Skeletal muscle tissue (tissue), 5 donors: ENCODE measurements around the gene ZNF763. TPM values are rescaled to one million over a fixed set of nuclear protein-coding genes. Genes with fewer than 3 reads are reported as not detected.
"Not testable (repeated sequence)": the region's sequence is repeated elsewhere in the genome, so short reads cannot be mapped to it uniquely, and the experiment has no call there.

Experiments
- H3K27ac ChIP-seq: one replicate; pipeline ENCODE4 v1.7.0; 2013; ENCODE audit warnings: mild to moderate bottlenecking, low read depth, low read length, inconsistent platforms
- H3K27me3 ChIP-seq, 3 donors: one replicate each; pipeline ENCODE4 v1.7.0; 2013; ENCODE audit warnings: low read length in 3 of 3; ENCODE audit not compliant: control insufficient read depth in 3 of 3, insufficient read depth in 3 of 3
- H3K36me3 ChIP-seq, 3 donors: one replicate each; pipeline ENCODE4 v1.7.0; 2013; ENCODE audit warnings: low read length in 3 of 3; ENCODE audit not compliant: control insufficient read depth in 3 of 3, insufficient read depth in 3 of 3
- H3K4me1 ChIP-seq, 3 donors: one replicate each; pipeline ENCODE4 v1.7.0; 2013; ENCODE audit warnings: low read length in 3 of 3, mild to moderate bottlenecking in 3 of 3; ENCODE audit not compliant: control insufficient read depth in 3 of 3, insufficient read depth in 3 of 3
- H3K4me3 ChIP-seq, 3 donors: one replicate each; pipeline ENCODE4 v1.7.0; 2013; ENCODE audit warnings: low read length in 3 of 3
- H3K9ac ChIP-seq, 3 donors: one replicate each; pipeline ENCODE4 v1.7.0; 2013; ENCODE audit warnings: low read length in 3 of 3, mild to moderate bottlenecking in 3 of 3, moderate library complexity in 2 of 3, low read depth in 1 of 3
- H3K9me3 ChIP-seq, 3 donors: one replicate each; pipeline ENCODE4 v1.7.0; 2013; ENCODE audit warnings: low read length in 3 of 3; ENCODE audit not compliant: control insufficient read depth in 3 of 3
- small RNA-seq: library from RNA; depleted of rRNA; stranded (forward); fragments of <200 nt; gene quantifications from one replicate; pipeline ENCODE3, GENCODE V24; 2014
- total RNA-seq: library from RNA; depleted of rRNA; stranded (reverse); fragments of >200 nt; gene quantifications from one replicate; pipeline ENCODE4 v1.2.3, GENCODE V29; 2014
- donor health status: Osteomylitis.

The ZNF763 gene
- total RNA-seq, 1 donor from 2014 or later = 2.1 TPM

- Histone ChIP-seq H3K27ac (peak overlapping the region; percentile 93), H3K9me3 (peaks cover 0 to 3% (median under 1%) of the 10 kb centered on the region in 3 donors), H3K4me3 (peak overlapping the region; percentile 90 to 92 (median 91)), H3K9ac (peak overlapping the region; percentile 87 to 95 (median 95)), H3K27me3 (no peaks in the 10 kb centered on the region), H3K36me3 (peaks cover 0 to 2% (median 0%) of the 10 kb centered on the region in 3 donors), H3K4me1 (peaks cover 2 to 11% (median 7%) of the 10 kb centered on the region in 3 donors)
Measured at GRCh38 chr19:11987405-11988281, 22.8 kb downstream of the ZNF763 start.

DNA sequence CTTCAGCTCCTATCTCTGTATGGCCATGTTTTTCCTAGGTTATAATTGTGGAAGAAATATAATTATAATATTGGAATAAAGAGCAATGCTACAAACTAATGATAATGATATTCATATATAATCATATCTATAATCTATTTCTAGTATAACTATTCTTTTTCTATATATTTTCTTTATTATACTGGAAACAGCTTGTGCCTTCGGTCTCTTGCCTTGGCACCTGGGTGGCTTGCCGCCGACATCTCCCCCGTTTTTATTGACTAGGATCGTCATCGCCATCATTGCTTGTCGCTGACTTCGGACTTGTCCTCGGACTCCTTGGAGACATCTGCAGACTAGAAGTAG lies 24.2 kb downstream of the ZNF763 start:
- Histone ChIP-seq H3K9me3 (no peaks in the 10 kb centered on the region), H3K27ac (peak overlapping the region; percentile 93), H3K4me1 (peaks cover 2 to 11% (median 7%) of the 10 kb centered on the region in 3 donors), H3K4me3 (peak overlapping the region in 2 of 3 donors; percentile 90 to 91), H3K9ac (no peak overlapping the region), H3K27me3 (no peaks in the 10 kb centered on the region), H3K36me3 (peaks cover 0 to 2% (median 0%) of the 10 kb centered on the region in 3 donors)

DNA sequence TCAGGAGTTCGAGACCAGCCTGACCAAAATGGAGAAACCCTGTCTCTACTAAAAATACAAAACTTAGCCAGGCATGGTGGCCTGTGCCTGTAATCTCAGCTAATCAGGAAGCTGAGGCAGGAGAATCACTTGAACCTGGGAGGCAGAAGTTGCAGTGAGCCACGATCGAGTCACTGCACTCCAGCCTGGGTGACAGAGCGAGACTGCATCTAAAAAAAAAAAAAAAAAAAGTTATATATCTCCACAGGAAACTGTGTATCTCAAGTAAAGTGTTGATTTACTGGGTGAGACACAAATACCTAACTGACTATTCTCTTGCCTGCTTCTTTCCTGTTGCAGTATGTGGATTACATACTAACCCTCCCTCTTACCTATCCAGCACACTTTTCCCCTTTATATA lies 27.1 kb downstream of the ZNF763 start:
- H3K4me3 ChIP-seq, H3K27ac ChIP-seq, H3K27me3 ChIP-seq, H3K9me3 ChIP-seq, H3K36me3 ChIP-seq, H3K9ac ChIP-seq: not testable (repeated sequence)
- H3K4me1 ChIP-seq = peaks cover 2 to 11% (median 7%) of the 10 kb centered on the region in 3 donors

GRCh38 chr19:11995174-11995573 lies 30.3 kb downstream of the ZNF763 start:
- no peak overlapping the region for H3K4me3 ChIP-seq
- H3K9me3 ChIP-seq = no peaks in the 10 kb centered on the region
- H3K27ac ChIP-seq = no peak overlapping the region
- peaks cover 0 to 2% (median 0%) of the 10 kb centered on the region in 3 donors for H3K36me3 ChIP-seq
- H3K9ac ChIP-seq = no peak overlapping the region
- H3K27me3 ChIP-seq = no peaks in the 10 kb centered on the region
- no peaks in the 10 kb centered on the region for H3K4me1 ChIP-seq

- H3K9me3 ChIP-seq = no peaks in the 10 kb centered on the region
- H3K27me3 ChIP-seq = no peaks in the 10 kb centered on the region
- no peak overlapping the region for H3K27ac ChIP-seq
- no peaks in the 10 kb centered on the region for H3K4me1 ChIP-seq
- H3K4me3 ChIP-seq = no peak overlapping the region
- H3K9ac ChIP-seq = no peak overlapping the region
- peaks cover 0 to 3% (median 3%) of the 10 kb centered on the region in 3 donors for H3K36me3 ChIP-seq
Measured at GRCh38 chr19:12000152-12000981, 35.5 kb downstream of the ZNF763 start.

- Histone ChIP-seq H3K36me3 (peaks cover 40 to 49% (median 43%) of the 10 kb centered on the region in 3 donors), H3K27me3 (no peaks in the 10 kb centered on the region), H3K4me1 (no peaks in the 10 kb centered on the region), H3K27ac (no peak overlapping the region), H3K9me3 (peaks cover 23 to 33% (median 26%) of the 10 kb centered on the region in 3 donors), H3K9ac (no peak overlapping the region), H3K4me3 (peak overlapping the region in 2 of 3 donors; percentile 7 to 33)
Measured at GRCh38 chr19:12015015-12015752, 50.3 kb downstream of the ZNF763 start.

DNA sequence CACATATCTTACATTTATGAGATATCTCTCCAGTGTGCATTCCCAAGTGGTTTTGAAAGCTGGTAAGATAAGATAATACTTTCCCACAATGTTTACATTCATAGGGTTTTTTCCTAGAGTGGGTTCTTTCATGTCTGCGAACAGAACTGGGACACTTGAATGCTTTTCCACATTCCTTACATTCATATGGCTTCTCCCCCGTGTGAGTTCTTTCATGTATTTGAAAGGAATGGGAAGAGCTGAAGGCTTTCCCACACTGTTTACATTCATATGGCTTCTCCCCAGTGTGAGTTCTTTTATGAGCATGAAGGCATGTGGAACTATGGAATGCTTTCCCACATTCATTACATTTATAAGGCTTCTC lies 50.9 kb downstream of the ZNF763 start:
- Histone ChIP-seq H3K4me1 (no peaks in the 10 kb centered on the region), H3K9me3 (peaks cover 23 to 33% (median 26%) of the 10 kb centered on the region in 3 donors), H3K27me3 (no peaks in the 10 kb centered on the region), H3K9ac (no peak overlapping the region), H3K36me3 (peaks cover 40 to 49% (median 43%) of the 10 kb centered on the region in 3 donors), H3K4me3 (peak overlapping the region in 1 of 3 donors; percentile 33), H3K27ac (no peak overlapping the region)

Small RNA genes lying within 50 kb of the gene (small RNA-seq; reads per million reads assigned to genes)
- gene RNA5SP464 = not detected
- gene RNA5SP465 = not detected

Other genes starting within 250 kb of the ZNF763 start
- 19.8 TPM for gene ZNF823, start 226.1 kb upstream of the ZNF763 start, total RNA-seq
- gene ZNF441, start 198.0 kb upstream of the ZNF763 start, total RNA-seq = 5.2 TPM
- 7.8 TPM for gene ZNF491, start 166.5 kb upstream of the ZNF763 start, total RNA-seq
- gene ZNF440, start 150.8 kb upstream of the ZNF763 start, total RNA-seq = 6.3 TPM
- gene ZNF439, start 116.3 kb upstream of the ZNF763 start, total RNA-seq = 4.7 TPM
- 3.7 TPM for gene ZNF69, start 77.3 kb upstream of the ZNF763 start, total RNA-seq
- gene ZNF700, start 39.9 kb upstream of the ZNF763 start, total RNA-seq = 6.3 TPM
- gene ZNF433, start 70.6 kb downstream of the ZNF763 start, total RNA-seq = 4.2 TPM
- gene ZNF878, start 87.9 kb downstream of the ZNF763 start, total RNA-seq = 0.52 TPM
- 9.4 TPM for gene ZNF844, start 99.7 kb downstream of the ZNF763 start, total RNA-seq
- 2.1 TPM for gene ZNF20, start 175.3 kb downstream of the ZNF763 start, total RNA-seq
- gene ZNF625, start 191.7 kb downstream of the ZNF763 start, total RNA-seq = 7.3 TPM
- gene ZNF136, start 198.1 kb downstream of the ZNF763 start, total RNA-seq = 8.4 TPM